Fibroblast of the aortic adventitia (primary cell): ENCODE data around the gene CLSTN2. TPM values are rescaled to one million over a fixed set of nuclear protein-coding genes. Genes with fewer than 3 reads are reported as not detected.
A peak's percentile ranks its signal among the peaks of the same experiment; 100 is the strongest.
"Not testable (repeated sequence)": the region's sequence is repeated elsewhere in the genome, so short reads cannot be mapped to it uniquely, and the experiment has no call there.

Experiments
- DNase-seq: peaks from one replicate; pipeline ENCODE4 v3.0.0-alpha.2; 2010; ENCODE audit warnings: low read depth
- H3K4me3 ChIP-seq: 2 replicates; pipeline ENCODE4 v1.5.1; 2011; ENCODE audit warnings: low read depth, mild to moderate bottlenecking, control low read depth, low read length, moderate library complexity
- CTCF ChIP-seq: IDR thresholded peaks from 2 replicates; pipeline ENCODE4 v1.5.1; 2011; ENCODE audit warnings: mild to moderate bottlenecking, low read length, control low read depth, inconsistent platforms; ENCODE audit not compliant: insufficient read depth
- total RNA-seq: library from RNA; depleted of rRNA; stranded (reverse); fragments of >200 nt; gene quantifications from 2 replicates; pipeline ENCODE4 v1.2.3, GENCODE V29; 2012; ENCODE audit warnings: low replicate concordance

CLSTN2 gene
- total RNA-seq, 1 donor = 3.2 TPM

- peak; percentile 22 for TF ChIP-seq CTCF
- H3K4me3 ChIP-seq = no peak overlapping the region
- peak; percentile 69 for DNase-seq
Measured at GRCh38 chr3:140420621-140421357, 485.8 kb downstream of the CLSTN2 start.

- H3K4me3 ChIP-seq = no peak overlapping the region
- no peak for DNase-seq
- TF ChIP-seq CTCF = no peak
Measured at GRCh38 chr3:140421884-140422283, 486.9 kb downstream of the CLSTN2 start.

GRCh38 chr3:140423146-140423545, 488.2 kb downstream of the CLSTN2 start:
- TF ChIP-seq CTCF = no peak
- H3K4me3 ChIP-seq = no peak overlapping the region
- DNase-seq = peak; percentile 6

- H3K4me3 ChIP-seq, DNase-seq: not testable (repeated sequence)
Measured at GRCh38 chr3:140423574-140423973, 488.6 kb downstream of the CLSTN2 start.

- no peak overlapping the region for H3K4me3 ChIP-seq
- peak; percentile 8 for DNase-seq
- no peak for TF ChIP-seq CTCF
Measured at GRCh38 chr3:140424211-140424610, 489.2 kb downstream of the CLSTN2 start.

- DNase-seq = no peak
- H3K4me3 ChIP-seq = no peak overlapping the region
- no peak for TF ChIP-seq CTCF
Measured at GRCh38 chr3:140424726-140425125, 489.7 kb downstream of the CLSTN2 start.

GRCh38 chr3:140427786-140428185, 492.8 kb downstream of the CLSTN2 start:
- TF ChIP-seq CTCF = no peak
- no peak for DNase-seq
- no peak overlapping the region for H3K4me3 ChIP-seq
